Measurements from ENCODE around the gene NCOR1.
"Not testable (repeated sequence)": the region's sequence is repeated elsewhere in the genome, so short reads cannot be mapped to it uniquely, and the experiment has no call there.

NCOR1 gene

GRCh38 chr17:16215002-16215272 lies 397 bp downstream of the NCOR1 start:
- peak; percentile 27 for DNase-seq (ENCODE audit: low read depth)

- DNase-seq (ENCODE audit: low read depth), result no peak
Measured at GRCh38 chr17:16214190-16215001, 938 bp downstream of the NCOR1 start.

GRCh38 chr17:16212793-16213192 lies 2.5 kb downstream of the NCOR1 start:
- DNase-seq (ENCODE audit: low read depth), result no peak

GRCh38 chr17:16211590-16211989 lies 3.7 kb downstream of the NCOR1 start:
- DNase-seq (ENCODE audit: low read depth), result no peak

GRCh38 chr17:16204763-16205162 lies 10.6 kb downstream of the NCOR1 start:
- not testable (repeated sequence) for DNase-seq (ENCODE audit: low read depth)

GRCh38 chr17:16202554-16203500 lies 12.5 kb downstream of the NCOR1 start:
- DNase-seq (ENCODE audit: low read depth), result not testable (repeated sequence)

GRCh38 chr17:16201693-16202131 lies 13.6 kb downstream of the NCOR1 start:
- not testable (repeated sequence) for DNase-seq (ENCODE audit: low read depth)

GRCh38 chr17:16199093-16199492 lies 16.2 kb downstream of the NCOR1 start:
- DNase-seq (ENCODE audit: low read depth), result no peak

GRCh38 chr17:16197276-16197675 lies 18.1 kb downstream of the NCOR1 start:
- no peak for DNase-seq (ENCODE audit: low read depth)

GRCh38 chr17:16194307-16194835 lies 21.0 kb downstream of the NCOR1 start:
- DNase-seq (ENCODE audit: low read depth), result not testable (repeated sequence)

GRCh38 chr17:16191604-16192003 lies 23.7 kb downstream of the NCOR1 start:
- no peak for DNase-seq (ENCODE audit: low read depth)

- DNase-seq (ENCODE audit: low read depth), result no peak
Measured at GRCh38 chr17:16190703-16191360, 24.5 kb downstream of the NCOR1 start.

GRCh38 chr17:16189791-16190348 lies 25.5 kb downstream of the NCOR1 start:
- DNase-seq (ENCODE audit: low read depth), result no peak

GRCh38 chr17:16187642-16188041 lies 27.7 kb downstream of the NCOR1 start:
- no peak for DNase-seq (ENCODE audit: low read depth)

GRCh38 chr17:16181581-16181980 lies 33.8 kb downstream of the NCOR1 start:
- no peak for DNase-seq (ENCODE audit: low read depth)

- no peak for DNase-seq (ENCODE audit: low read depth)
Measured at GRCh38 chr17:16178836-16179235, 36.5 kb downstream of the NCOR1 start.

GRCh38 chr17:16171613-16172012 lies 43.7 kb downstream of the NCOR1 start:
- no peak for DNase-seq (ENCODE audit: low read depth)

GRCh38 chr17:16166766-16167165 lies 48.6 kb downstream of the NCOR1 start:
- not testable (repeated sequence) for DNase-seq (ENCODE audit: low read depth)

- DNase-seq (ENCODE audit: low read depth), result no peak
Measured at GRCh38 chr17:16158714-16159113, 56.6 kb downstream of the NCOR1 start.

GRCh38 chr17:16155536-16155935 lies 59.8 kb downstream of the NCOR1 start:
- no peak for DNase-seq (ENCODE audit: low read depth)

- DNase-seq (ENCODE audit: low read depth), result not testable (repeated sequence)
Measured at GRCh38 chr17:16152326-16152725, 63.0 kb downstream of the NCOR1 start.

Measured in activated T-helper 9 cell treated with anti-CD3 and anti-CD28 coated beads, Interleukin-2, amount 50 U/mL, for 16 hours (primary cell).